Caco-2 (cell line): ENCODE data around the gene ADCY1. TPM values are rescaled to one million over a fixed set of nuclear protein-coding genes. Genes with fewer than 3 reads are reported as not detected.
"Not testable (repeated sequence)": the region's sequence is repeated elsewhere in the genome, so short reads cannot be mapped to it uniquely, and the experiment has no call there.

Experiments
- BruUV-seq: library from RNA; stranded (reverse); fragments of 400-500 nt; replicated peaks from 2 replicates; lab custom pipeline; 2021; lab: Mats Ljungman, UMichigan
- CTCF ChIA-PET: fragments of 300-600 bp; sonication (Branson Sonifier 250); formaldehyde crosslinking; loops from one replicate; lab custom pipeline; 2022; ENCODE audit warnings: antibody characterized with exemption; lab: Charles Lee
- POLR2A ChIA-PET: fragments of 300-600 bp; sonication (Branson Sonifier 250); formaldehyde crosslinking; loops from one replicate; lab custom pipeline; 2022; ENCODE audit warnings: antibody characterized with exemption; lab: Charles Lee
- DNase-seq, 2 experiments: peaks; one replicate each; pipeline versions ENCODE4 v3.0.0 to v3.0.0-alpha.2; 2020 to 2022
- H3K27me3 ChIP-seq: replicated peaks from 2 replicates; pipeline ENCODE4 v1.6.0; 2011; ENCODE audit warnings: low read length; ENCODE audit not compliant: control insufficient read depth, insufficient read depth
- H3K36me3 ChIP-seq: 2 replicates; pipeline ENCODE4 v1.5.1; 2011; ENCODE audit warnings: low read length; ENCODE audit not compliant: control insufficient read depth, insufficient read depth
- H3K4me1 ChIP-seq: fragments of 250-450 bp; sonication (Bioruptor Pico); 2 replicates; pipeline ENCODE4 v1.5.1; 2020; ENCODE audit warnings: mild to moderate bottlenecking
- H3K4me3 ChIP-seq: 2 replicates; pipeline ENCODE4 v1.5.1; 2011; ENCODE audit warnings: low read depth, mild to moderate bottlenecking, control low read depth, low read length
- H3K9me3 ChIP-seq: fragments of 250-450 bp; sonication (Bioruptor Pico); 2 replicates; pipeline ENCODE4 v1.5.1; 2020; ENCODE audit warnings: mild to moderate bottlenecking, moderate library complexity
- H3K27ac Mint-ChIP-seq: one replicate; pipeline ENCODE4 v1.8.0; 2022; ENCODE audit warnings: mixed read lengths; ENCODE audit not compliant: unreplicated experiment
- H3K27me3 Mint-ChIP-seq: one replicate; pipeline ENCODE4 v1.8.0; 2022; ENCODE audit warnings: mixed read lengths; ENCODE audit not compliant: insufficient read depth, unreplicated experiment
- H3K36me3 Mint-ChIP-seq: one replicate; pipeline ENCODE4 v1.8.0; 2022; ENCODE audit warnings: mild to moderate bottlenecking, mixed read lengths; ENCODE audit not compliant: insufficient read depth, unreplicated experiment
- H3K4me1 Mint-ChIP-seq: one replicate; pipeline ENCODE4 v1.8.0; 2022; ENCODE audit warnings: low read depth, mixed read lengths; ENCODE audit not compliant: unreplicated experiment
- H3K4me3 Mint-ChIP-seq: one replicate; pipeline ENCODE4 v1.8.0; 2022; ENCODE audit warnings: mild to moderate bottlenecking, moderate library complexity, mixed read lengths; ENCODE audit not compliant: unreplicated experiment
- H3K9me3 Mint-ChIP-seq: one replicate; pipeline ENCODE4 v1.8.0; 2022; ENCODE audit warnings: mixed read lengths; ENCODE audit not compliant: unreplicated experiment
- CTCF ChIP-seq, 2 experiments: fragments of 200-600 bp in 1 of 2; IDR thresholded peaks; 1 replicate in 1 of 2; 2 replicates in 1 of 2; pipeline versions ENCODE4 v1.5.1 to v1.8.0; 2011 to 2022; ENCODE audit warnings: antibody characterized with exemption in 1 of 2, control low read depth in 1 of 2, inconsistent platforms in 1 of 2, low read depth in 1 of 2, low read length in 1 of 2, mild to moderate bottlenecking in 1 of 2, moderate library complexity in 1 of 2; ENCODE audit not compliant: insufficient read depth in 1 of 2, severe bottlenecking in 1 of 2, unreplicated experiment in 1 of 2
- intact Hi-C: fragments of 100-400 bp; cut with micrococcal nuclease; formaldehyde crosslinking; loops from one replicate; pipeline ENCODE4 v1.10.0; 2022; ENCODE audit not compliant: unreplicated experiment
- total RNA-seq: library from RNA; stranded (reverse); gene quantifications from 2 replicates; pipeline ENCODE4 v1.2.3, GENCODE V29; 2022

Gene ADCY1
- total RNA-seq, 1 experiment from 2014 or later, result 2.9 TPM

GRCh38 chr7:45543473-45543872 lies 30.7 kb upstream of the ADCY1 start:
- Mint-ChIP-seq H3K4me3 (no peak overlapping the region), H3K4me1 (no peaks in the 10 kb centered on the region), H3K36me3 (no peaks in the 10 kb centered on the region), H3K9me3 (peaks cover 15% of the 10 kb centered on the region), H3K27ac (no peak overlapping the region), H3K27me3 (no peaks in the 10 kb centered on the region)
- ChIA-PET CTCF (no interaction called here), POLR2A (no interaction called here)
- Histone ChIP-seq H3K4me3 (no peak overlapping the region), H3K36me3 (no peaks in the 10 kb centered on the region), H3K9me3 (peaks cover under 1% of the 10 kb centered on the region; the same call in 1 of the 2 replicates), H3K27me3 (no peaks in the 10 kb centered on the region), H3K4me1 (no peaks in the 10 kb centered on the region)
- no peak for TF ChIP-seq CTCF (IDR thresholded peaks at IDR 0.05; ENCODE audit: insufficient read depth in 1 of 2, low read depth in 1 of 2, low read length in 1 of 2, severe bottlenecking in 1 of 2, unreplicated experiment in 1 of 2)
- no peak for DNase-seq
- intact Hi-C loops, result no loop called here
- no TSS peak for BruUV-seq

DNA sequence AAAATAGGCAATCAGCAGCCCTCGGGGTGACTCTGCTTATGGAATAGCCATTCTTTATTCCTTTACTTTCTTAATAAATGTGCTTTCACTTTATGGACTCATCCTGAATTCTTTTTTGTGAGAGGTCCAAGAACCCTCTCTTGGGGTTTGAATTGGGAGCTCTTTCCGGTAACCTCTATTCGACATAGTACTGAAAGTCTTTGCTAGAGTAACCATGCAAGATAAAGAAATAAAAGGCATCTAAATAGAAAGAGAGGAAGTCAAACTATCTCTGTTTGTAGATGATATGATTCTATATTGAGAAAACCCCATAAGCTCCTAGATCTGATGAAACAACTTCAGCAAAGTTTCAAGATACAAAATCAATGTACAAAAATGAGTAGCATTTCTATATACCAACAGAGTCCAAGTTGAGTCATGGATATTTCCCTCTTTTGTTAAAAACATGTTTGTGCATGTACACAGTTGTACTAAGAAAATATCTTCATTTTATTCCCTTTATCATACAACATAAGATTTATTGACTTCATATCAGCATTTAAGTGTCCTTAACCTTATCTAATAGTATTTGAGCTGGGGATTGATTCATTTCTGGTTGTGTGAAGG lies 29.0 kb upstream of the ADCY1 start:
- POLR2A ChIA-PET, H3K4me3 Mint-ChIP-seq: not testable (repeated sequence)

GRCh38 chr7:45548917-45549316 lies 25.3 kb upstream of the ADCY1 start:
- intact Hi-C loops, H3K36me3 Mint-ChIP-seq, H3K27ac Mint-ChIP-seq, H3K9me3 ChIP-seq, H3K27me3 ChIP-seq, H3K4me1 ChIP-seq, POLR2A ChIA-PET, H3K27me3 Mint-ChIP-seq, H3K4me3 Mint-ChIP-seq, CTCF ChIA-PET, H3K9me3 Mint-ChIP-seq, H3K4me3 ChIP-seq, DNase-seq, H3K4me1 Mint-ChIP-seq, H3K36me3 ChIP-seq, BruUV-seq: not testable (repeated sequence)

More for the DNA sequence above, 29.0 kb upstream of the ADCY1 start:
- H3K9me3 ChIP-seq, H3K36me3 Mint-ChIP-seq, H3K9me3 Mint-ChIP-seq, H3K27ac Mint-ChIP-seq, H3K4me3 ChIP-seq, H3K4me1 ChIP-seq, CTCF ChIA-PET, H3K27me3 Mint-ChIP-seq, intact Hi-C loops, H3K36me3 ChIP-seq, DNase-seq, H3K27me3 ChIP-seq, BruUV-seq, H3K4me1 Mint-ChIP-seq: not testable (repeated sequence)

DNA sequence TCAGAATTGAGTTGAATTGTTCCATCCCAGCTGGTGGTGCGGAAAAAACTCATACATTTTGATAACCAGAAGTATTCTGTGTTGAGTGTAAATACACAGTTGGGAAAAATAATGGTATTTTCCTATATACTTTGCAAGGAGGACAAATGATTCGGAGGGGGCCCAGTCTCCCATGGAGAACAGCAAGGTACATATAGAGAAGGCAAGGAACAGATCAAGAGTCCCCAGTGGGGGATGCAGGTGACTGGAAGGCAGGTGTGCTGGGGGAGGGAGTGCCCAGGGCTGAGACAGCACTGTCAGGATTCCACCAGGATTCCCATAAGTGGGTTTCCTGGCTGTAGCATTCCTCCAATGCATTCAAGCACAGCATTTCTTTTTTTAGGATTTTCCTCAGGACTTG lies 10.8 kb upstream of the ADCY1 start:
- no peaks in the 10 kb centered on the region for H3K36me3 Mint-ChIP-seq
- no peaks in the 10 kb centered on the region for H3K27me3 ChIP-seq
- H3K4me1 ChIP-seq, result no peaks in the 10 kb centered on the region
- TF ChIP-seq CTCF (IDR thresholded peaks at IDR 0.05; ENCODE audit: insufficient read depth in 1 of 2, low read depth in 1 of 2, low read length in 1 of 2, severe bottlenecking in 1 of 2, unreplicated experiment in 1 of 2), result no peak
- H3K9me3 ChIP-seq, result peaks cover 8% of the 10 kb centered on the region; the same call in 1 of the 2 replicates
- H3K4me3 ChIP-seq, result no peak overlapping the region
- intact Hi-C loops, result no loop called here
- peaks cover 35% of the 10 kb centered on the region for H3K27me3 Mint-ChIP-seq
- H3K4me1 Mint-ChIP-seq, result no peaks in the 10 kb centered on the region
- ChIA-PET CTCF (no interaction called here), POLR2A (no interaction called here)
- no peaks in the 10 kb centered on the region for H3K36me3 ChIP-seq
- H3K27ac Mint-ChIP-seq, result no peak overlapping the region
- no peak overlapping the region for H3K4me3 Mint-ChIP-seq
- no TSS peak for BruUV-seq
- no peaks in the 10 kb centered on the region for H3K9me3 Mint-ChIP-seq
- DNase-seq, result no peak
